GM18526 (cell line): ENCODE results near the gene SLC66A3.

Experiments used
- POLR2A ChIP-seq: IDR thresholded peaks from 3 replicates; pipeline ENCODE4 v1.6.1; 2011; ENCODE audit not compliant: insufficient read length; ENCODE audit errors: extremely low read depth

The SLC66A3 gene

DNA sequence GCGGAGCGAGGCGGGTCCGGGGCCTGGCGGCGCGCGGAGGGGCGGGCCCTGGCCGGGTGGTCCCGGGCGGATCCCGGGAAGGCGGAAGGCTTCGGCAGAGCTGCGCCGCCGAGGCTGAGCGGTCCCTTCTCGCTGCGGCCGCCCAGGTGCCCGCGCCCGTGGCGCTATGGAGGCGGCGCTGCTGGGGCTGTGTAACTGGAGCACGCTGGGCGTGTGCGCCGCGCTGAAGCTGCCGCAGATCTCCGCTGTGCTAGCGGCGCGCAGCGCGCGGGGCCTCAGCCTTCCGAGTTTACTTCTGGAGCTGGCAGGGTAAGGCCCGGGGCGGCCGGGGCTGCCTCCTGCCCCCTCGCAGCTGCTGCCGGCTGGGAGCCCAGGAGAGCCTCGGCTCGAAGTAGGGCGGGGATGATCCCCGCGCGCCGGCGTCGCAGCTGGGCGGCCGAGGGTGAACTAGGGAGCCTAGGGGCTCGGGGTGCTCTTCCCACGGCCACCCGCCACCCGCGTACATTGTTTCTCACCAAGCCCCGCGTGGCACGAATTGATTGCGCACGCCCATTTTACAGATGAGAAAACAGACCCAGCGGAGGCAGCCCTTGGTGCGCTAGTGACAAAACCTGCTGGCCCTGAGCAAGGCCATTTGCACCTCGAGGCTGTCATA is at the start of gene SLC66A3:
SLC66A3 (plus strand) TSS at position 87 of the 655 bp plus-strand sequence; CDS start at position 167, 80 bp downstream.
- TF ChIP-seq POLR2A = peak; percentile 87

- TF ChIP-seq POLR2A = no peak
These were observed 46.3 kb upstream of the SLC66A3 start for GRCh38 chr2:11109002-11109401.

GRCh38 chr2:11112870-11113428 is 42.3 kb upstream of the SLC66A3 start:
- TF ChIP-seq POLR2A = no peak

GRCh38 chr2:11117776-11118175 is 37.5 kb upstream of the SLC66A3 start:
- no peak for TF ChIP-seq POLR2A

GRCh38 chr2:11118761-11119160 is 36.5 kb upstream of the SLC66A3 start:
- no peak for TF ChIP-seq POLR2A

GRCh38 chr2:11121099-11121822 is 34.0 kb upstream of the SLC66A3 start:
- TF ChIP-seq POLR2A = no peak

DNA sequence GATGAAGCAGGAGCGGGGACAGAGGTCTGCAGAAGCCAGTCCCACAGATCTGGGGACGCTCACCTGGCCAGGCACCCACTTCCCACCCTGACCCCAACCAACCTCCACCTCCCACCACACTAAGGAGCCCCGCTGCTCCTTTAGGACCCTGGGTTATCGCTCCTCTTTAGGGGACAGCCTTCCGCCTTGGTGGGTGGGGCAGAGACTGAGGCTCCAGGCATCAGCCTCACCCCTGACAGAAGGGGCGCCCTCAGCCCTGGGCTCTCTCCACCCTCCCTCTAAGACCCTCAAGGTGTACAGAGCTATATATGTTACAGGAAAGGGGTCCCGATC is 33.5 kb upstream of the SLC66A3 start:
- no peak for TF ChIP-seq POLR2A

DNA sequence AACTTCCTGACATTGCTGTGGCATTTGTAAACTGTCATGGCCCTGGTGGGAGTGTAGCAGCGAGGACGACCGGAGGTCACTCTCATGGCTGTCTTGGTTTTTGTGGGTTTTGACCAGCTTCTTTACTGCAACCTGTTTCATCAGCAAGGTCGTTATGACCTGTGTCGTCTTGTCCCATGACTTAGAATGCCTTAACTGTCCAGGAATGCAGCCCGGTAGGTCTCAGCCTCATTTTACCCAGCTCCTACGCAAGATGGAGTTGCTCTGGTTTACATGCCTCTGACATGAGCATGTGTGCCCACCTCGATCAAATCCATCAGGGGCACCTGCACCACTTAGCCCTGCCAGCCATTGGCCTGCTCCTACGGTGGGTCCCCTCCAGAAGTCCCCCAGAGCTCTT is 32.9 kb upstream of the SLC66A3 start:
- no peak for TF ChIP-seq POLR2A

GRCh38 chr2:11123001-11123809 is 32.1 kb upstream of the SLC66A3 start:
- TF ChIP-seq POLR2A = no peak

DNA sequence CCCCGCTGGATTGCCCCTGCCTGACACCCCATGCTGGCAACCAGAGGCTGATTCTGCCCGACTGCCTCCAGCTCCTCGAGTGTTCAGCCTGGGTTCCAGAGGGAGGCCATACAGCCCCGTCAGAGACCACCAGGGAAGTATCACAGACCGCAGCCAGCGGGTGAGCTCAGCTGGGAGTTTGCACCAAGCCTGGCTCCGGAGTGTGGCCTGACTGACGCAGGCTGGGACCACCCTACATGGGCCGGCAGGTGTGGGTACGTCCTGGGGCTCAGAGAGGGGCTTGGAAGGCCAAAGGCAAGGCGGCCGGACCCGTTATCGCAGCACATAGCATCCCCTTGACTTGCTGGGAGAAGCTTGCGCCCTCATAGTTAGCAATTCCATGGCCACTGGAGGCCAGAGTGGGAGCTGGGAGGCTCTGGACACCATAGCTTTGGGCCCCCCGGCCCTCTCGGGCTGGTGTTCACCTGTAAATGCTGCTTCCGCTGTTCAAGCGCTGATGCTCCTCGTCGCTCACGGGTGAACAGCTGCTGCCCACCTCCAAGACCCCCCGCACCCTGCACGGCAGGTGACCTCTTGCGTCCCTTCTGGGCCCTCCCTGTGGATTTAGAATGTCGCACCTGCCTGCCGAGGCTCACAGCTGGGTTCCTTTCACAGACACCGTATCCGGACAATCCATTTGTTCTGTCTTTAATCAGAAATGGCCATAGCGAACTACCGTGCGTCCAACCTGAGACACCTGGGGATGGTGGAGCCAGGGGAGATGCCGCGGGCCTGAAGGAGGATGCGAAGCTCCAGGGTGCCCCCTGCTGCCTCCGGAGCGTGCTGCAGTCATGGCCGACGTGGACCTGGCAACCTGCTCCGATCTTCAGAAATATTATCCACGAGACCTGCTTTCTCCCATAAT is 31.2 kb upstream of the SLC66A3 start:
- no peak for TF ChIP-seq POLR2A

- TF ChIP-seq POLR2A = no peak
These were observed 30.6 kb upstream of the SLC66A3 start for GRCh38 chr2:11124760-11125068.

DNA sequence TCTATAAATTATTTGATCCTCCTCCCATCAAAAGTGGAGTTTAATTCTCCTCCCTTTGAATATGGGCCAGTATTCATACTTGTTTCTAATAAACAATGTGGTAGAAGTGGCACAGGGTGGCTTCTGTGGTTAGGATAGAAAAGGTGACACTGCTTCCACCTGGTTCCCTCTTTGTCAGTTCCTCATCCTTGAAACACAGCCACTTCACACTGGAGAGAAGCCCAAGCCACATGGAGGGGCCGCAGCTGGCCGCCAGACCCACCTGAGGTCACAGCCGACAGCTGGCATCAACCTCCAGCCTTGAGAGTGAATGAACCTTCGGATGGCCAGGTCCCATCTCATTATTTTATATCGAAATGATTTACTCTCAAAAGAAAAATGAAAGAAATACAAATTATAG is 27.5 kb upstream of the SLC66A3 start:
- TF ChIP-seq POLR2A = no peak

GRCh38 chr2:11128243-11128951 is 26.9 kb upstream of the SLC66A3 start:
- TF ChIP-seq POLR2A = no peak
